Measurements from ENCODE around the gene UMOD.

Gene UMOD

DNA sequence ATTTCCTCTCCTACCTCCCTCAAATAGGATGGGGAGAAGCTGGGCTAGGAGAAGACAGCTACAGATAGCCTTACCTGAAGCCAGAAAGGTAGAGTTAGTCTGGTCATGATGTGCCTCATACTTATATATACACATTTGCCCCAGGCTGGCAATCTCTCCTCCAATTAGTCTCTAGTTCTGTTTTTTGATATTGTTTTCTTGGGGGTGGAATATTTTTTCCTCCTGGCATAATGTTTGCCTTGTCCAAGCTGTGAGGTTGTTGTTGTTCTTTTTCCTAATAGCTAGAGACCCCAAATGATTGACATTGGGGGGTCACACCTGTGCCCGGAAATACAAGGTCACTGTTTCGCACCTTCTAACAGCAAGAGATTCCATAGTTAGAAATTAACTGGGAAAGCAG is at the start of gene UMOD:
Gene UMOD (minus strand): TSS at position 101 of the 400 bp plus-strand sequence. CDS start 1,978 bp downstream, outside the sequence.
- DNase-seq (ENCODE audit: low read depth): no peak

DNA sequence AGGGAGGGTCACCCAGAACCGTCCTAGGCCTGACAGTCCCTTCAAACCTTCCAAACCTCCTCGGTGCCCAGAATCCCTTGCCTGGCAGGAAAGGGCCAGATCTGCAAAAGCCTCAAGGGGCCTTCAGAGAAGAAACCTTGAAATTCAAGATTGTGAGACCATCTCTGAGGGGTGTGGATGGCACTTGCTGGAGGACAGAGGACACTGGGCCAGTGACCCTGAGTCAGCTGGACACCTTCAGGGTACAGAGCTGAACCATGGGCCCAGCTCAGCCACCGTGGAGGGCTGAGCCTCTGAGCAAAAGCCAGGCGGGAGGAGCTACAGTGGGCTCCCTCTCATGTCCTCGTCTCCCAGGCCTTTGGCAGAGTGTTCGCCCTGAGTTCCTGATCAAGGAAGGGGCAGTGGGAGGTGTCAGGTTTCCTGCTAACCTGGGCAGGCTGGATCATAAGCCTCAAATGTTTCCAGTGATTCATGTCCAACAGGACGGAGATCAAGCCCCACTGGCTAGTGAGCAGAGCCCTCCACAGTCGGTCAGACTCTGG is 49.0 kb upstream of the UMOD start:
- no peak for DNase-seq (ENCODE audit: low read depth)

DNA sequence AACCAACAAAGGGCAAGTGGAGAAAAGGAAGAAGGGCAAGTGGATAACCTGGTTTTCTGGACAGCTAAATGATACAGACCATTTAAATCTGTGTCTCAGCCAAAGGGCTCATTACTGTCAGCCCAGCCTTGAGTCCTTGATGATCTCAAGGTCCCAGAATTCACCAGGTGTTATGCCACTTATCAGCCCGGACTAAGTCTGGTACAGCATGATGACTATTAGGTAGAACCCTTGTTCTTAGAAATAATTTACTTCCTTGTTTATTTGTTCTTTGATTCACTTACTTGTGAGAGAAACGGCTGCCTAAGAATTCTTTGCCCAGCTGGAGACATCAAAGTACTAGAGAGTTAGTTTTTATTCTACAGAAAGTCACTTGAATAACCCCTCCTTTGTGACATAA is 48.6 kb upstream of the UMOD start:
- DNase-seq (ENCODE audit: low read depth): no peak

DNA sequence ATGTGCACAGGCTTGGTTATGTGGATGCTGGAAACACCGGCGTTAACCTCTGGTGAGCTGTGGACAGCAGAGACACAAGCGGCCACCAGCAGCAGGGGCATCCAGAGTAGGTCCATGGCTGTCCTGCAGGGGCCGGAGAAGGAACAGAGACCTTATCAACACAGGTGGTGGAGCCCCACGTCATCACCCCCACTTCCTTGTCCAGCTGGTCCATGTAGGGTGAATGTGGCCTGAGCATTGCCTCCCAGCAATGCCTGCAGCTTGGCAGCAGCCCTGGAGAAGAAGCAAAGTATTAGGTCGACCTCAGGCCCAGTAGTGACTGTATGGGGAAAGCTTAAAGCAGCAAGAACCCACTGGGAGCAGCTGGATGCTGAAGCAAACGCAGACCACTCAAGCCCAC is 46.7 kb upstream of the UMOD start:
- DNase-seq (ENCODE audit: low read depth): no peak

DNA sequence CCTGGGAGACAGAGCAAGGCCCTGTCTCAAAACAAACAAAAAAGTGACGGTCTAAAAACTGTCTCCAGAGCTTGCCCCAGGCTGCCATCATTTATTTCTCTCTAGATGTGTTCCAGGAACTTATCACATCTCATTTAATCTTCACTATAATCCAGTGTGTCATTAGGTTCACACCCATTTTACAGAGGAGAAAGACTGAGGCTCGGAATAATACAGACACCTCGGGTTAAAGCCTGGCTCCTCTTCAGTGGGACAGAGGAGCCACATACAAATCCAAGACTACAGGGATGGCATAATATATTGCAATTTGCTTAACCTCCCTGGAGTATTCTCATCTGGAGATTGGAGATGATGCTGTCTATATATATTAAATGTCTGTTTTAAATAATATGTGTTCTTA is 46.1 kb upstream of the UMOD start:
- no peak for DNase-seq (ENCODE audit: low read depth)

DNA sequence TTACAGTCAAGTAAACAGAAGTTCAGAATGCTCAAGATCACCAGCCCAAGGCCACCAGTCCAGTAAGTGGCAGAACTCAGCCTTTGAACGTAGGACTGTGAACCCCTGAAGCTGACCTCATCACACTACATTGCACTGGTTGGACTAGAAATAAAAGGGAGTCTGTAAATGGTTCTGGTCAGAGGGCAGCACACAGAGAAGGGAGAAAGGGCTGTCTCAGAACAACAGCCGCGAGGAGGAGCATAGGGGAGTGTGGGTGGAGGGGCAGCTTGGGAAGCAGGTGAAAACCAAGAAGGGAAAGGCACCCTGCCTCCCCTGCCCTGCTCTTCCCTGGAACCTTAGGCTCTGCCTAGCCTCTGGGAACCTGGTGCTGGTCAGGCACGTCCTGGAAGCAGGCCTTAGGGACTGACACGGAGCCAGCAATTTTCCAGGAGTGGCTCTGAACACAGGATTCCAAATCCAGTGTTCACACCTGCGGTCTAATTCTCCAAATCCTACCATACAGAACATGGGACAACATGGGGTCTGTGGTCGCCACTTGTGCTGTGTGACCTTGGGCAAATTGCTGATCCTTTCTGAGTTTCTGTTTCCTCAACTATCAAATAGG is 45.1 kb upstream of the UMOD start:
- DNase-seq (ENCODE audit: low read depth): no peak

DNA sequence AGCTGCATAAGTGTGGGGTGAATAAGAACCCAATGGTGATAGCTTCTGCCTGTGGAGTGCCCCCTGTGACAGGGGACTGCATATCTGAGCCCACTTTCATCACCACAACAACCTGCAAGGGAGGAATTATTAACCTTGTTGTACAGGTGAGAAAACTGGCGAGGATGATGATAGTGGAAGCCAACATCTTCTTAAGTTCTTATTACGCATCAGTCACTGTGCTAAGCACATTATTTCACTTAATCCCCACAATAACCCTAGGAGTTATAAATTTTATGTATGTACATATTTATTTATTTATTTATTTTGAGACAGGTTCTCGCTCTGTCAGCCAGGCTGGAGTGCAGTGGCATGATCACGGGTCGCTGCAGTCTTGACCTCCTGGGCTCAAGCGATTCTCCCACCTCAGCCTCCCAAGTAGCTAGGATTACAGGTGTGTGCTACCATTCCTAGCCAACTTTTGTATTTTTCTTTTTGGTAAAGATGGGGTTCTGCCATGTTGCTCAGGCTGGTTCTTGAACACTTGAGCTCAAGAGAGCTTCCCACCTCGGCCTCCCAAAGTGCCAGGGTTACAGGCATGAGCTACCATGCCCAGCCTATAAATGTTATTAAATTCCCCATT is 44.4 kb upstream of the UMOD start:
- DNase-seq (ENCODE audit: low read depth): no peak

DNA sequence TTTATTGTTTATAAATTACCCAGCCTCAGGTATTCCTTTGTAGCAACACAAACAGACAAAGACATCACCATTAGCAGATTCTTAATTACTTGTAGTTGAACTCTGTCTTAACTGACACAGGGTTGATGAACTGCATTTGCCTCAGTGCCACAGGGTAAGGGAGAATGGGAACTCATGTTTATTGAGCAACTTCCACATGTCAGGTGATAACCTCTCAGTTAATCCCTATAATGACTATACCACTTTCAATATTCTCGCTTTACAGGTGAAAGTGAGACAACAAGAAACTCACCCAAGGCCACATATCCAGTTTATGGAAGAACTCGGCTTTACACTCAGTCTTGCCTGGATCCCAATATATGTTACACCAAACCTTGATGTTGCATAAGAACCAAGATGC is 43.4 kb upstream of the UMOD start:
- no peak for DNase-seq (ENCODE audit: low read depth)

DNA sequence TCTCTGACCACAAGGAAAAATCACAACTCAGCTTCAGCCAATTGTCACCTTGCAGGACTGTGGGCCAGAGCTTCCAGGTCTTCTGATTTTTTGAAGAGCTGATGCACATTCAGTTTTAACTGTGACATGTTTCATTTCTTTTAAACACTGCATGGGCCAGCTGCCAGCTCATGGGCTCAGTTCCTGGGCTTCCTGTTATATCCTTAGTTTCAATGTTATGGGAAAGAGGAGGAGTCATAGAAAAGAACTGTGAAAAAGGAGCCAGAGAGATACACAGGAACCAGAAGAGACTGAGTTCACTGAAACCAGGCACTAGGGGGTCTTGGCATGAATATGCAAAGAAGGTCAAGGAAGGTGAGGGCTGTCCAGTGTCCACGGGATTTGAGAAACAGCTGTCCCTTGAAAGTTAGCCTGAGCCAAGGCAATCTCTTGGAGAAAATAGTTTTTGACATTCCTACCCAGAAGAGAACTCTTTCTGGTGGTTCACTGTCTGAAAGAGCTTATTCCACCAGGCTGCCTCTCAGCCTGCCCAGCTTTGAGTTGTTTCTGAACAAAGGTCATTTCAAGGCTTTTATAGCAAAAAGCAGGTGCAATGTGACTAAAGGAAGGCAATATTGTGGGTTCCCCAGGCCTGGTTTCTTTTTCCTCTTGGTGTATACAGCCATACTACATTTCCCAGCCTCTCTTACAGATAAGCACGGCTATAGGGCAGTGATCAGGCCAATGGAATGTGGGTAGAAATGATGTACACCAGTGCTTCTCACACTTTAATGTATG is 41.5 kb upstream of the UMOD start:
- DNase-seq (ENCODE audit: low read depth): no peak

DNA sequence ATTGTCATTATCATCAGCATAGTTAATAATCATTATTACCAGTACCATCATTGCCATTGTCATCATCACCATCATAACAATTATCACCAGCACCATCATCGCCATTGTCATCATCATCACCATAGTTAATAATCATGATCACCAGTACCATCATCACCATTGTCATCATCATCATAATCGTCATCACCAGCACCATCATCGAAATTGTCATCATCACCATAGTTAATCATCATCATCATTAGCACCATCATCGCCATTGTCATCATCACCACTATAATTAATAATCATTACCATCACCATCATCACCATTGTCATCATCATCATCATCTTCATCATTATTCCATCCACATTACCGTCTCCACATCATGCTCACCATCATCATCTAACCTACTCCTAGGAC is 38.5 kb upstream of the UMOD start:
- DNase-seq (ENCODE audit: low read depth): no peak

DNA sequence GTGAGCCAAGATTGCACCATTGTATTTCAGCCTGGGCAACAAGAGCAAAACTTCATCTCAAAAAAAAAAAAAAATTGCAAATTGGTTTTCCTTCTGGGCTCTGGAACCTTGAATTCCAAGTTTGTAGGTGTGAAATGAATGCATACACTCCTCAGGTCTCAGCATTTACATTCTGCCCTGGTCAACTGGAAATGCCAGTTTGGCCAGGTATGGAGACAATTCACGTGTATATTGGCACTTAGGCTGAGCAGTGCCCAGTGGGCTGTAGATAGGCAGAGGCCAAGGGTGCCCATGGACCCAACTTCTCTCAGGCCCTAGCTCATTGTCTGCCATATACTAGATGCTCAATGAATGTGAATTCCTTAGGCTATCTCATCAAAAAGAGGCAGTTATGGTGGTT is 36.3 kb upstream of the UMOD start:
- DNase-seq (ENCODE audit: low read depth): no peak

DNA sequence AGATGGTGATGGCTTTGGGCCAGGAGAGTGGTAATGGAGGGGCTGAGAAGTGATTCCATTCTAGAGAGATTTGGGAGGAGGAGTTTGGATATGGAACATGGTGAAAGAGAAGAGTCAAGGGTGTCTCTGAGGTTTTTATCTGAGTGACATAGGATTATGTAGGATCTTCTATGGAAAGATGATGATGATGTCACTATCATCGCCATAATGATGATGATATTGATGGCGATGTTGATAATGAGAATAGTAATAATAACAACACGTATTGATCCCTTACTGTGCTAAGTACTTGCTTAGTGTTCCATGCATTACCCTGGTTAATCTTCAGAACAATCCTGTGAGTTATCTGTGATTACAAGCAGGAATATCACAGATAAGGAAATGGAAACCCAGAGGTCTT is 35.5 kb upstream of the UMOD start:
- DNase-seq (ENCODE audit: low read depth): no peak

DNA sequence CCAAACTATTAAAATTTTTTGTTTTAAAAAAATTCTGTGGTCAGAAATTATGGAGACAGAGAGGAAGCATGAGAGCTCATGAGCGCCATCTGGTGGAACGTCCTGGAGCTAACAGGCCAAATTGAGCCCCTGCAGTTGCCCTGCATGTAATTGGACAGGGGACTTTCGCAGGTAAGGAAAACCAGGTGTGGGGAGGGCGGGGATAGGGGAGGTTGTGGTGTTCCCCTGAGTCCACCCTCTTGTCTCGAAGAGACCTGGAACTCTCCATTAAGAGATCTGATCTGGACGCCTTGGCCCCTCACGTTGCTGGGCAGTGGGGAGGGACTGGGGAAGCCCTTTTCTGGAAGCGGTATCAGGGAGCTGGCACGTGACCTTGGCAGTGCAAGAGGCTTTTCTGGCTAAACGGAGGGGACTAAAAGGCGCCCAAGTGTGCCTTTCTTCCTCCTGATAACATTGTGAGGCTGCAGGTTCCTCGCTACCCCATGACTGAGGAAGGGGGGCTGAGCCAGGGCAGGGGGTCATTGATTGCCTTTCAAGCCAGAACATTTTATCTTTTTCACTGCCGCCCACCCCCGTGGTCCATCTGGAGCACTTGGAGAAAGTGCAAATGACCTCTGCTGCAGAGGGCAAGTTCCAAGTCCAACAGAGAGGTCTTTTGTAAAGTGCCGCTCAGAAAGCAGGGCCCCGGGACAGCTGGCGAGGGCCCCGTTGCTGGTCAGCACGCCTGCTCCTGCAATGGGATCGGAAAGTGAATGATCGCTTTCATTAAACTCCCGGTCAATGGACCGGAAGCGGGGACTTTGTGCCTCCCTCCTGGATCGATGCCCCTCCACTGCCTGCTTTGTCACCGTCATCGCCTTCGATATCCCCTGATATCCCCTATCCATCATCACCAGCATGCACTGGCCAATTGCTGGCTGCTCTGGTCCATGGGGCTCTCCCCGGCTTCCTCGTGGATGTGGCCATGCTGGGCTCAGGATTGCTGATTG is 33.6 kb upstream of the UMOD start:
- DNase-seq (ENCODE audit: low read depth): no peak

DNA sequence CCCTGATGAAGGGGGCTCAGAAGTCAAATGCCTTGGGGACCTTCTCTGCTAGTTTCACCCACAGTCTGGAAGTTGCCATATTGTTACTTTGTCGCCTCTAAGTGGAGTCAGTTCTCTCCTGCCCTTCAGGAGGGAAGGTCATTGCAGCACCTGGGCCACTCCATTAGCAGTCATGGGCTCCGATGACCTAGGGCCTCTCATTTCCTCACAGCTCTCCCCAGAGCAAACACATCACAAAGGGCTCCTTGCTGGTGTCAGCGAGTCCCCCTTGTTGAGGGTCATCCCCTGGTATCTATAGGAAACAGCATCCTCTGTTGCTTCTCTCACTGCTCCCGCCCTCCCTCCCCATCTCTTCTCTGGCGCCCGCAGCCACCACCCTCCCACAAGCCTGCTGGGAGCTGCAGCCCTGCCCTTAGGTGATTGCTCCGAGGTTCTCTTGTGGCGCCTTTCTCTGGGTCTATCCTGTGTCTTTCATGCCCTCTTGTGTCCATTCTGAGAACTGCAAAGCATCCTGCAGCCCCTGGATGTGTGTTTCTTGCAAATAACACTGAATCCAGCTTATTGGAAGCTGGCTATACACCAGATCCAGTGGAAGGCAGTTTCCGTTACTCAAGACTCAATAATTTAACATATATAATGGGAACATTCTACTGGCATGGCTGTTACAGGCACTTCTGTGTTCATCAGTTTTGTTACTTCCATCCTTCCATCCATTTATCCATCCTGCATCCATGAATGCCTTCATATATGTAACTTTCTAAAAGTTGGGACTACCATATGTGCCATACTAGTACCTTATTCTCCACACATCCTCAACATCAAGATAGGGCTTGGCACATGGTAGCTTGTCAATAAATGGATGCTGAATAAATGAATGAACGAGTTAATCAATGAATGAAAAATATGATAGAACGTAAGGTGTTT is 30.9 kb upstream of the UMOD start:
- peak; percentile 15 for DNase-seq (ENCODE audit: low read depth)

DNA sequence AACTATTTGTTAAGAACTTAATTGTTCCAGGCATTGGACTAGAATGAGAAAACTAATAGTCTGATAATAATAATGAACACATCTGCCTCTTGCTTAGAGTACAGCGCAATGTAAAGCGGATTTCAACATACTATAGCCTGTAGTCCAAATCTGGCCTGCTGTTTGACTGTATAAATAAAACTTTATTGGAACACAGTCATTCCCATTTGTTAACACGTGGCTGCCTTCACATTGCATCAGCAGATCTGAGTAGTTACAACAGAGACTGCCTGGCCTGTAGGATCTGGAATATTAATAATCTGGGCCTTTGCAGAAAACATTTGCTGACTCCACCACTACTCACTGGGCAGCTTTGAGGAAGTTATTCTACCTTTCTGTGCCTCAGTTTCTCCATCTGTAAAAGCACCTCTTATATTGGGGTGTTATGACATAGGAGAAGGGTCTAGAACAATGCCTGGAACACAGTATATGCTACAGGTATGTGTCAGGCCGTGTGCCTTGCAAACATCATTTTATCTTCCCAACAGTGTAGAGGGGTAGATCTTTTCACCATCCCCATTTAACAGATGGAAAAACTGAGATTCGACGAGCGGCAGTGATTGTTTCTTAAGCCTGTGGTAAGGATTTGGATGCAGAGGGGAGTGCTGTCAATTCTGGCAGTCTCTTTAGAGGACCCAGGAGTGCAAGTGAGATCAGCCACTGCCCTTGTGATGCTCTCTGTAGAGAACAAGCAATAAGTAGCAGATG is 29.9 kb upstream of the UMOD start:
- no peak for DNase-seq (ENCODE audit: low read depth)

DNA sequence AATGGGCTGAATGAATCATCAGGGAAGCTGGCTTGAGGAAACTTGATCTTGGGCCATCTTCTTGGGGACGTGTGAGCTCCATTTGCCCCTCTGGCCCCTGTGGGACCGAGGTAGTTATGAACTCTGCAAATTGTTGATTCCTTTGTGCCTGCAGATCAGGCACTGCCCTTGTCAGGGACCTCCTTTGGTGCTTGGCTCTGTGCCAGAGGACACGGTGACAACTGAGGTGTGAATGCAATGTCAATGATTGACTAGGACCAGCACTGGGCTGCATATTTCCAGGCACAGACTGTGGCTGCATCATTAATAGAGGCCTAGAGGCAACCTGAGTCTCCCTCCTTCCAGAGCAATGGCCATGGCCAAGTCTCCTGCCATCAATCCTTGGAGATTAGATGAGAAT is 28.3 kb upstream of the UMOD start:
- DNase-seq (ENCODE audit: low read depth): no peak

DNA sequence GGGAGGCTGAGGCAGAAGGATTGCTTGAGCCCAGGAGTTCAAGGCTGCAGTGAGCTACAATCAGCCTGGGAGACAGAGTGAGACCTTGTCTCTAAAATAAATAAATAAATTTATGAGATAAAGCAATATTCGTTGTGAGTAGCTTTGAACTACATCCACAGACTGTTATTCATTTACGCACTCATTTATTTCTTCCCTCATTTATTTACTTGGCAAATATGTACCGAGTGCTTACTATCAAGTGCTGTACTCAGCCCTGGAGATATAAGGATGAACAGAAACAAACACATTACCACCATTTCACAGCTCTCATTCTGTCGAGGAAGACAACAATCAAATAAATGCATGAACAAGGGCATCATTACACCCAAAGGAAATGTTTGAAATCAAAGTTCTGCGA is 24.7 kb upstream of the UMOD start:
- DNase-seq (ENCODE audit: low read depth): no peak

DNA sequence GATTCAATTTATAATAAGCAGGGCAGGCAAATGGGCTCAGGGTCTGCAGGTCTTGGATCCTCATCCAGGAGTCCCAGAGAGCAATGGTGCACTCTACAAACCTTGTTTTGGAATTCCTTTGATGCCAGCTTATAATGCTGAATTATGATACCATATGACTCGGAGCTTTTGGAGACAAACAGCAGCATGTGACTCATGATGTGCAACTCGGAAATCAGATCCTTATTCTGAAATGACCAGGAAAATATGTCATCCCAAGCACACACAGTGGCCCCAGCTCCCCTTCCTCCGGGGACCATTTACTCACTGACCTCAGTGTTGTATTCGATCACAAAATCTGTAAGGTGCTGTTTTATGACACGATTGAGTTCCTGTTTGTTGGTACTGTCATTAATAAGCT is 20.2 kb upstream of the UMOD start:
- DNase-seq (ENCODE audit: low read depth): no peak

DNA sequence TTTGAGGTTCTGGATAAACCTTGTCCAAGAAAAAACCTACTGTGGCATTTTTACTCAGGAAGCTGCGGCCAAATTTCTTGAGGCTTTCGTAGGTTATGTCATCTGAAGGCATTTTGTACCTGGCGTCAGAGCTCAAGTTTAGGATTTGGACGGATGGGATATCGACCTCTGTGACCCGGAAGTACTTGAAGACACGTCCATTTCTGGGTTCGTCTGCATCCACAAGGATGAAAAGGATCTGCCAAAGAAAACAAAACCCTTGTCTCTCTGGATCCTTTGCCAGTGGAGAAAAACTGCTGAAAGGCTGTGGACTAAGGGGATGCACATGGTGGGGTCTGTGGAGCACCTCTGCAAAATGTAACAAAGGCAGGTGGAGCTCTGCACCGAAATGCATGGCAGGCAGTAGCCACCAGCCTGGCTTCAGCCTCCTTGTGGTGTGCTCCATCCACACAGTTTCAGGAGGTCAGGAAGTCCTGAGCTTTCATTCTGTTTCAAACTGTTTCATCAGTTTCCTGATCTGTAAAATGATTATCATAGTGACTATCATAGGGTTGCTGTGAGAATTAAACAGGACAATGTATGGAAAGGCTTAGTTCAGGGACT is 17.0 kb upstream of the UMOD start:
- DNase-seq (ENCODE audit: low read depth): no peak

DNA sequence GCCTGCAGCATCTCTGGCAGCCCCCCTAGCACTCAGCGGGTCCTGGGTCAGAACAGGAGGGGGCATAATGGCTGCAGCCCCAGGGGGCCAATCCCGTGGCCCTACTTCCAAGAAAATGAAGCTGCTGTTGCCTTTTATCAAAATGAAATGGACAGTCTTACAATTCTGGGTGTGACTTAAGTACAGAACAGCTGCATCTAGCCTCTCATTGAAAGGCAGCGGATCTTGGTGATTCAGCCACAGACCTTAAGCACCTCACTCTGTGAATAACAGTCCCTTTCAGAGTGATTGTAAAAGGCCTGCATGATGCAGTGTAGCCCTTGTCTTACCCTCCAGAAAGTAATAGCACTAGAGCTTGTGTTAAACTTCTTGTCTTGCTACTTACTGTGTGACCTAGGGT is 11.5 kb upstream of the UMOD start:
- DNase-seq (ENCODE audit: low read depth): no peak
